Spinal cord (tissue), 10 donors: ENCODE data around the gene TCF4. TPM values are rescaled to one million over a fixed set of nuclear protein-coding genes. Genes with fewer than 3 reads are reported as not detected.

Experiments
- DNase-seq, 6 donors: peaks; one replicate each; pipeline versions ENCODE4 v3.0.0 to v3.0.0-alpha.2; 2013 to 2015; ENCODE audit warnings: low spot score in 6 of 6, low read depth in 4 of 6
- H3K27ac ChIP-seq: one replicate; pipeline ENCODE4 v1.5.1; 2013; ENCODE audit warnings: low read depth, low read length, control low read depth
- H3K27me3 ChIP-seq: one replicate; pipeline ENCODE4 v1.6.1; 2013; ENCODE audit warnings: low read length; ENCODE audit not compliant: control insufficient read depth, insufficient read depth
- H3K36me3 ChIP-seq: one replicate; pipeline ENCODE4 v1.6.1; 2013; ENCODE audit warnings: low read length; ENCODE audit not compliant: control insufficient read depth, insufficient read depth
- H3K4me1 ChIP-seq: one replicate; pipeline ENCODE4 v1.6.1; 2013; ENCODE audit warnings: low read length; ENCODE audit not compliant: control insufficient read depth, insufficient read depth
- H3K4me3 ChIP-seq: one replicate; pipeline ENCODE4 v1.5.1; 2013; ENCODE audit warnings: low read depth, low read length, control low read depth
- H3K9me3 ChIP-seq: one replicate; pipeline ENCODE4 v1.6.1; 2013; ENCODE audit warnings: low read length; ENCODE audit not compliant: control insufficient read depth, insufficient read depth
- WGBS: methylation state at CpG from one replicate; pipeline ENCODE4 v1.1.5; 2013; ENCODE audit warnings: missing lambda C conversion rate; ENCODE audit not compliant: insufficient coverage; 5-methylcytosine and 5-hydroxymethylcytosine counted together
- polyA plus RNA-seq, 2 donors: library from polyadenylated mRNA; unstranded; fragments of 120-200 nt; gene quantifications; one replicate each; pipeline ENCODE4 v1.2.1, GENCODE V29; 2013; ENCODE audit not compliant: insufficient read length in 2 of 2
- total RNA-seq, 2 donors: library from RNA; depleted of rRNA in 1 of 2; stranded (reverse); fragments of 120-200 nt in 1 of 2; fragments of >200 nt in 1 of 2; gene quantifications; one replicate each; pipeline versions ENCODE4 v1.2.3 to v1.2.4, GENCODE V29; 2013 to 2014
- donor health status: healthy.

The TCF4 gene
- total and polyA plus RNA-seq, 4 donors = 57.1 to 234 (median 138) TPM

GRCh38 chr18:55576001-55576400 lies 12.0 kb downstream of the TCF4 start:
- H3K36me3 ChIP-seq = peaks cover 3% of the 10 kb centered on the region
- no peaks in the 10 kb centered on the region for H3K27me3 ChIP-seq
- DNase-seq = no peak
- H3K9me3 ChIP-seq = no peaks in the 10 kb centered on the region
- H3K4me1 ChIP-seq = no peaks in the 10 kb centered on the region
- WGBS = no CpG with 5 or more reads among the region's 3 CpGs
- H3K4me3 ChIP-seq = no peak overlapping the region
- H3K27ac ChIP-seq = no peak overlapping the region

GRCh38 chr18:55575066-55575465 lies 12.9 kb downstream of the TCF4 start:
- H3K27ac ChIP-seq = no peak overlapping the region
- no CpG with 5 or more reads among the region's 1 CpG for WGBS
- no peak overlapping the region for H3K4me3 ChIP-seq
- no peaks in the 10 kb centered on the region for H3K4me1 ChIP-seq
- no peak for DNase-seq
- no peaks in the 10 kb centered on the region for H3K9me3 ChIP-seq
- no peaks in the 10 kb centered on the region for H3K27me3 ChIP-seq
- peaks cover 6% of the 10 kb centered on the region for H3K36me3 ChIP-seq

GRCh38 chr18:55573386-55573785 lies 14.6 kb downstream of the TCF4 start:
- Histone ChIP-seq H3K27me3 (no peaks in the 10 kb centered on the region), H3K27ac (no peak overlapping the region), H3K36me3 (peaks cover 6% of the 10 kb centered on the region), H3K4me1 (no peaks in the 10 kb centered on the region), H3K9me3 (no peaks in the 10 kb centered on the region), H3K4me3 (no peak overlapping the region)
- 86% methylated on average over 2 of the region's 2 CpGs for WGBS
- no peak for DNase-seq

GRCh38 chr18:55570966-55571365 lies 17.0 kb downstream of the TCF4 start:
- DNase-seq = no peak

GRCh38 chr18:55566456-55566935 lies 21.5 kb downstream of the TCF4 start:
- DNase-seq = no peak
- H3K4me3 ChIP-seq = no peak overlapping the region
- WGBS = no CpG with 5 or more reads among the region's 2 CpGs
- no peaks in the 10 kb centered on the region for H3K27me3 ChIP-seq
- H3K36me3 ChIP-seq = peaks cover 3% of the 10 kb centered on the region
- peaks cover 3% of the 10 kb centered on the region for H3K9me3 ChIP-seq
- no peaks in the 10 kb centered on the region for H3K4me1 ChIP-seq
- no peak overlapping the region for H3K27ac ChIP-seq

More at GRCh38 chr18:55570966-55571365, 17.0 kb downstream of the TCF4 start:
- Histone ChIP-seq H3K27me3 (no peaks in the 10 kb centered on the region), H3K4me1 (no peaks in the 10 kb centered on the region), H3K4me3 (no peak overlapping the region), H3K27ac (no peak overlapping the region), H3K36me3 (peaks cover 6% of the 10 kb centered on the region), H3K9me3 (peaks cover 2% of the 10 kb centered on the region)

- H3K9me3 ChIP-seq = peaks cover 1% of the 10 kb centered on the region
- H3K27me3 ChIP-seq = no peaks in the 10 kb centered on the region
- H3K36me3 ChIP-seq = no peaks in the 10 kb centered on the region
- H3K4me3 ChIP-seq = no peak overlapping the region
- H3K27ac ChIP-seq = no peak overlapping the region
- H3K4me1 ChIP-seq = no peaks in the 10 kb centered on the region
- no CpG with 5 or more reads among the region's 2 CpGs for WGBS
- DNase-seq = no peak
Measured at GRCh38 chr18:55559739-55560138, 28.3 kb downstream of the TCF4 start.

GRCh38 chr18:55557211-55557610 lies 30.8 kb downstream of the TCF4 start:
- no peak for DNase-seq
- no CpG with 5 or more reads among the region's 1 CpG for WGBS
- Histone ChIP-seq H3K4me3 (no peak overlapping the region), H3K9me3 (peaks cover 1% of the 10 kb centered on the region), H3K4me1 (peaks cover 3% of the 10 kb centered on the region), H3K27ac (no peak overlapping the region), H3K36me3 (no peaks in the 10 kb centered on the region), H3K27me3 (no peaks in the 10 kb centered on the region)

- Histone ChIP-seq H3K4me1 (peaks cover 3% of the 10 kb centered on the region), H3K27ac (no peak overlapping the region), H3K9me3 (no peaks in the 10 kb centered on the region), H3K27me3 (no peaks in the 10 kb centered on the region), H3K36me3 (no peaks in the 10 kb centered on the region), H3K4me3 (no peak overlapping the region)
- DNase-seq = peak in 1 of 6 donors; percentile 37
- WGBS = no CpG with 5 or more reads among the region's 4 CpGs
Measured at GRCh38 chr18:55555395-55556027, 32.5 kb downstream of the TCF4 start.

GRCh38 chr18:55552526-55553189 lies 35.3 kb downstream of the TCF4 start:
- Histone ChIP-seq H3K36me3 (no peaks in the 10 kb centered on the region), H3K9me3 (no peaks in the 10 kb centered on the region), H3K4me3 (no peak overlapping the region), H3K27ac (no peak overlapping the region), H3K4me1 (peaks cover 5% of the 10 kb centered on the region), H3K27me3 (no peaks in the 10 kb centered on the region)
- 78% methylated on average over 4 of the region's 11 CpGs for WGBS
- peak in 2 of 6 donors; percentile 67 to 68 for DNase-seq

GRCh38 chr18:55551227-55551626 lies 36.8 kb downstream of the TCF4 start:
- Histone ChIP-seq H3K9me3 (no peaks in the 10 kb centered on the region), H3K4me3 (no peak overlapping the region), H3K4me1 (peaks cover 7% of the 10 kb centered on the region), H3K27ac (no peak overlapping the region), H3K36me3 (no peaks in the 10 kb centered on the region), H3K27me3 (no peaks in the 10 kb centered on the region)
- WGBS = 95% methylated on average over 7 of the region's 8 CpGs
- no peak for DNase-seq
